ENCODE data around the gene NR3C1.

- TF ChIP-seq, protein P1, sequence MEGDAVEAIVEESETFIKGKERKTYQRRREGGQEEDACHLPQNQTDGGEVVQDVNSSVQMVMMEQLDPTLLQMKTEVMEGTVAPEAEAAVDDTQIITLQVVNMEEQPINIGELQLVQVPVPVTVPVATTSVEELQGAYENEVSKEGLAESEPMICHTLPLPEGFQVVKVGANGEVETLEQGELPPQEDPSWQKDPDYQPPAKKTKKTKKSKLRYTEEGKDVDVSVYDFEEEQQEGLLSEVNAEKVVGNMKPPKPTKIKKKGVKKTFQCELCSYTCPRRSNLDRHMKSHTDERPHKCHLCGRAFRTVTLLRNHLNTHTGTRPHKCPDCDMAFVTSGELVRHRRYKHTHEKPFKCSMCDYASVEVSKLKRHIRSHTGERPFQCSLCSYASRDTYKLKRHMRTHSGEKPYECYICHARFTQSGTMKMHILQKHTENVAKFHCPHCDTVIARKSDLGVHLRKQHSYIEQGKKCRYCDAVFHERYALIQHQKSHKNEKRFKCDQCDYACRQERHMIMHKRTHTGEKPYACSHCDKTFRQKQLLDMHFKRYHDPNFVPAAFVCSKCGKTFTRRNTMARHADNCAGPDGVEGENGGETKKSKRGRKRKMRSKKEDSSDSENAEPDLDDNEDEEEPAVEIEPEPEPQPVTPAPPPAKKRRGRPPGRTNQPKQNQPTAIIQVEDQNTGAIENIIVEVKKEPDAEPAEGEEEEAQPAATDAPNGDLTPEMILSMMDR (optimal IDR thresholded peaks at IDR 0.05 in 1 of 3, IDR thresholded peaks at IDR 0.05 in 1 of 3, conservative IDR thresholded peaks at IDR 0.05 in 1 of 3; ENCODE audit: extremely low read depth in 1 of 3, insufficient read depth in 2 of 3, low read length in 3 of 3) = no peak
- no peak for TF ChIP-seq EZH2 (IDR thresholded peaks at IDR 0.05; ENCODE audit: low read length)
These were observed 170.5 kb downstream of the NR3C1 start for GRCh38 chr5:143233031-143233430.

All from keratinocyte (primary cell).